ENCODE measurements around the gene FRAT1. TPM values are rescaled to one million over a fixed set of nuclear protein-coding genes. Genes with fewer than 3 reads are reported as not detected.
A peak's percentile ranks its signal among the peaks of the same experiment; 100 is the strongest.

The FRAT1 gene
- total RNA-seq, 1 experiment from 2014 or later = 2.1 TPM

DNA sequence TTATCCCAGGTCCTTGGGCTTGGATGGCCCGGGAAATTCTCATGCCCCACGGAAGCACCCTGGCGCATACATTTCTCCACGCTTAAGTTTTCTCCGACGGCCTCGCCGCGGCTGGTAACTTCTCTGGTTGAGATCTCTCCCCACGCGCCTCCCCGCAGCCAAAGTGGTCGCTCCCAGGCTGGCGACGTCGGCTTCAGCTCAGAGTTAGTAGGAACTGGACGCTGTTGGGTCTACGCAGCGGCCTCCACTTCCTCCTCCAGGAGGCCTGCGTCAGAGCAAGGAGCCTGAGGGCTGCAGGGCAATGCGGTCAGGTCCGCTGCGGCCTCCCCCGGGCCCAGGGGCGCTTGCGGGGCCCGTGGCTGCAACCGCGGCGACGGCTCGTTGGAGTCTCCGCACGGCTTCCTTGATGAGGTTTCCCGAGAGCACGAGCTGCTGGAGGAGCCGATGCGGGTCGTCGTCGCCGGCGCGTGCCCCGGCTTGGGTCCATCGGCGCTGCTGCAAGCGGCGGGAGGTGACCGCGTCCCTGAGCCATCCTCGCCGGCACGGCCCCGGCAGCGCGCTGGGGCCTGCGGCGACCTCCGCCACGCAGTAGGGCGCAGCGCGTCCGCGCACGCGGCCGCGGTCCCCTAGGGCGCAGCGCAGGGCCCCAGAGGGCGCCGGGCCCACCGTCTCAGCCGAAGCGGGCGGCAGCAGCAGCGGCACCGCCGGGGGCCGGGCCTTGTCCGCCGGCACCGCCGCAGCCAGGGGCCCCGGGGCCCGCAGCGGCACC is 14.7 kb downstream of the FRAT1 start:
- DNase-seq = peak; percentile 13
- H3K27me3 Mint-ChIP-seq (ENCODE audit: unreplicated experiment) = no peaks in the 10 kb centered on the region
- BruUV-seq (replicated peaks) = no TSS peak
- intact Hi-C loops (cut with micrococcal nuclease; ENCODE audit: unreplicated experiment) = loop anchor here (2.0 kb wide), 1 partner anchor 55 kb away; no protein-coding TSS in a partner anchor
- H3K27ac Mint-ChIP-seq (ENCODE audit: unreplicated experiment) = peak overlapping the region; percentile 58
- TF ChIP-seq, protein P1, sequence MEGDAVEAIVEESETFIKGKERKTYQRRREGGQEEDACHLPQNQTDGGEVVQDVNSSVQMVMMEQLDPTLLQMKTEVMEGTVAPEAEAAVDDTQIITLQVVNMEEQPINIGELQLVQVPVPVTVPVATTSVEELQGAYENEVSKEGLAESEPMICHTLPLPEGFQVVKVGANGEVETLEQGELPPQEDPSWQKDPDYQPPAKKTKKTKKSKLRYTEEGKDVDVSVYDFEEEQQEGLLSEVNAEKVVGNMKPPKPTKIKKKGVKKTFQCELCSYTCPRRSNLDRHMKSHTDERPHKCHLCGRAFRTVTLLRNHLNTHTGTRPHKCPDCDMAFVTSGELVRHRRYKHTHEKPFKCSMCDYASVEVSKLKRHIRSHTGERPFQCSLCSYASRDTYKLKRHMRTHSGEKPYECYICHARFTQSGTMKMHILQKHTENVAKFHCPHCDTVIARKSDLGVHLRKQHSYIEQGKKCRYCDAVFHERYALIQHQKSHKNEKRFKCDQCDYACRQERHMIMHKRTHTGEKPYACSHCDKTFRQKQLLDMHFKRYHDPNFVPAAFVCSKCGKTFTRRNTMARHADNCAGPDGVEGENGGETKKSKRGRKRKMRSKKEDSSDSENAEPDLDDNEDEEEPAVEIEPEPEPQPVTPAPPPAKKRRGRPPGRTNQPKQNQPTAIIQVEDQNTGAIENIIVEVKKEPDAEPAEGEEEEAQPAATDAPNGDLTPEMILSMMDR (IDR thresholded peaks at IDR 0.05; ENCODE audit: unreplicated experiment) = no peak
- CTCF ChIA-PET = interaction anchor here (1.5 to 2.3 kb wide), 2 partner anchors 42 to 55 kb away, joined by 8 read pairs; partner anchors contain the start of gene ARHGAP19
- no peaks in the 10 kb centered on the region for H3K9me3 Mint-ChIP-seq (ENCODE audit: low read depth, unreplicated experiment)
- peak overlapping the region; percentile 82 for H3K4me3 Mint-ChIP-seq (ENCODE audit: low read depth, unreplicated experiment)
- peaks cover 21% of the 10 kb centered on the region for H3K36me3 Mint-ChIP-seq (ENCODE audit: insufficient read depth, unreplicated experiment)
- peaks cover 29% of the 10 kb centered on the region for H3K4me1 Mint-ChIP-seq (ENCODE audit: low read depth, unreplicated experiment)

- TF ChIP-seq, protein P1 (IDR thresholded peaks at IDR 0.05; ENCODE audit: unreplicated experiment) = no peak
- CTCF ChIA-PET = no interaction called here
- Mint-ChIP-seq H3K27ac (ENCODE audit: unreplicated experiment) (peak within 1 kb of the TSS; percentile 58), H3K4me1 (ENCODE audit: low read depth, unreplicated experiment) (peaks cover 23% of the 10 kb centered on the region), H3K27me3 (ENCODE audit: unreplicated experiment) (no peaks in the 10 kb centered on the region), H3K4me3 (ENCODE audit: low read depth, unreplicated experiment) (peak within 1 kb of the TSS; percentile 82), H3K36me3 (ENCODE audit: insufficient read depth, unreplicated experiment) (peaks cover 21% of the 10 kb centered on the region), H3K9me3 (ENCODE audit: low read depth, unreplicated experiment) (no peaks in the 10 kb centered on the region)
- intact Hi-C loops (cut with micrococcal nuclease; ENCODE audit: unreplicated experiment) = no loop called here
- no TSS peak for BruUV-seq (replicated peaks)
- DNase-seq = peak; percentile 82
Measured at GRCh38 chr10:97334370-97335175, 15.5 kb downstream of the FRAT1 start, which contains the start of gene FRAT2. Gene FRAT2, minus strand, starts transcription at chr10:97334729. Its CDS starts 157 bp downstream, at chr10:97334572.

DNA sequence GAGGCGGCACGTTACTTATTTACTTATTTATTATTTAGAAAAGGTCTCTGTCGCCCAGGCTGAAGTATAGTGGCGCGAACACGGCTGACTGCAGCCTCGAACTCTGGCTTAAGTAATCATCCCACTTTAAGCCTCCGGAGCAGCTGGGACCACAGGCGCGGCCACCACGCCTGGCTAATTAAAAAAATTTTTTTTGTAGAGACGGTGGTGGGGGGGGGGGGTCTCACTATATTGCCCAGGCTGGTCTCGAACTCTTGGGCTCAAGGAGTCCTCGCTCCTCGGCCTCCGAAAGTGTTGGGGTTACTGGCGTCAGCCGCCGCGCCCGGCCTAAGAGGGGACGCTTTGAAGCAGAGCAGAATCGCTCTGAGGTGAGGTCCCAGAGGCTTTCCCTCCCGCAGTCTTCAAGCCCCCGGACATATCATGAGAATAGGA is 16.1 kb downstream of the FRAT1 start:
- intact Hi-C loops (cut with micrococcal nuclease; ENCODE audit: unreplicated experiment) = no loop called here
- no TSS peak for BruUV-seq (replicated peaks)
- Mint-ChIP-seq H3K9me3 (ENCODE audit: low read depth, unreplicated experiment) (no peaks in the 10 kb centered on the region), H3K4me1 (ENCODE audit: low read depth, unreplicated experiment) (peaks cover 17% of the 10 kb centered on the region), H3K27ac (ENCODE audit: unreplicated experiment) (no peak overlapping the region), H3K36me3 (ENCODE audit: insufficient read depth, unreplicated experiment) (peaks cover 21% of the 10 kb centered on the region), H3K27me3 (ENCODE audit: unreplicated experiment) (no peaks in the 10 kb centered on the region), H3K4me3 (ENCODE audit: low read depth, unreplicated experiment) (peak overlapping the region; percentile 82)
- DNase-seq = no peak
- CTCF ChIA-PET = no interaction called here
- TF ChIP-seq, protein P1 (IDR thresholded peaks at IDR 0.05; ENCODE audit: unreplicated experiment) = no peak

- Mint-ChIP-seq H3K27me3 (ENCODE audit: unreplicated experiment) (no peaks in the 10 kb centered on the region), H3K9me3 (ENCODE audit: low read depth, unreplicated experiment) (no peaks in the 10 kb centered on the region), H3K27ac (ENCODE audit: unreplicated experiment) (no peak overlapping the region), H3K4me3 (ENCODE audit: low read depth, unreplicated experiment) (no peak overlapping the region), H3K4me1 (ENCODE audit: low read depth, unreplicated experiment) (peaks cover 16% of the 10 kb centered on the region), H3K36me3 (ENCODE audit: insufficient read depth, unreplicated experiment) (peaks cover 21% of the 10 kb centered on the region)
- TF ChIP-seq, protein P1 (IDR thresholded peaks at IDR 0.05; ENCODE audit: unreplicated experiment) = no peak
- intact Hi-C loops (cut with micrococcal nuclease; ENCODE audit: unreplicated experiment) = no loop called here
- CTCF ChIA-PET = no interaction called here
- DNase-seq = no peak
- BruUV-seq (replicated peaks) = no TSS peak
Measured at GRCh38 chr10:97336006-97336405, 16.9 kb downstream of the FRAT1 start.

Data from Calu3 (cell line).